ENCODE results near the gene ASPG.
A peak's percentile ranks its signal among the peaks of the same experiment; 100 is the strongest.

ASPG gene

DNA sequence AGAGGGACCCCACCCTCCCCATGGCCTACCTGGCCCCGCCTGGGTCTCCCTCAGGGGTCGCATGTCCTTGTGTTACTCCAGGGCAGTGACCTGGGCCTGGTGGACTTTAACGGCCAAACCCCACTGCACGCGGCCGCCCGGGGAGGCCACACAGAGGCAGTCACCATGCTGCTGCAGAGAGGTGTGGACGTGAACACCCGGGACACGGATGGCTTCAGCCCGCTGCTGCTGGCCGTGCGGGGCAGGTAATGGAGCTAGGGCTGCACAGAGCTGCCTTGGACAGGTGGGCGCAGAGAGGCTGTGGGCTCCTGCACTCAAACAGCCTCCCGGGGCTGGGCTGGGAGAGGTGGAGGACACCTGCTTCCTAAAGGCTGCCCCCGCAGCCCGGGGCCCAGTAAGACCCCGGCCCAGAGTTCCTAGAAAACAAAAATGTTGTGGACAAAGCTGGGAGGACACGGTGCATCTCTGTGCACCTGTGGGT lies 21.6 kb downstream of the ASPG start:
- DNase-seq = no peak

DNA sequence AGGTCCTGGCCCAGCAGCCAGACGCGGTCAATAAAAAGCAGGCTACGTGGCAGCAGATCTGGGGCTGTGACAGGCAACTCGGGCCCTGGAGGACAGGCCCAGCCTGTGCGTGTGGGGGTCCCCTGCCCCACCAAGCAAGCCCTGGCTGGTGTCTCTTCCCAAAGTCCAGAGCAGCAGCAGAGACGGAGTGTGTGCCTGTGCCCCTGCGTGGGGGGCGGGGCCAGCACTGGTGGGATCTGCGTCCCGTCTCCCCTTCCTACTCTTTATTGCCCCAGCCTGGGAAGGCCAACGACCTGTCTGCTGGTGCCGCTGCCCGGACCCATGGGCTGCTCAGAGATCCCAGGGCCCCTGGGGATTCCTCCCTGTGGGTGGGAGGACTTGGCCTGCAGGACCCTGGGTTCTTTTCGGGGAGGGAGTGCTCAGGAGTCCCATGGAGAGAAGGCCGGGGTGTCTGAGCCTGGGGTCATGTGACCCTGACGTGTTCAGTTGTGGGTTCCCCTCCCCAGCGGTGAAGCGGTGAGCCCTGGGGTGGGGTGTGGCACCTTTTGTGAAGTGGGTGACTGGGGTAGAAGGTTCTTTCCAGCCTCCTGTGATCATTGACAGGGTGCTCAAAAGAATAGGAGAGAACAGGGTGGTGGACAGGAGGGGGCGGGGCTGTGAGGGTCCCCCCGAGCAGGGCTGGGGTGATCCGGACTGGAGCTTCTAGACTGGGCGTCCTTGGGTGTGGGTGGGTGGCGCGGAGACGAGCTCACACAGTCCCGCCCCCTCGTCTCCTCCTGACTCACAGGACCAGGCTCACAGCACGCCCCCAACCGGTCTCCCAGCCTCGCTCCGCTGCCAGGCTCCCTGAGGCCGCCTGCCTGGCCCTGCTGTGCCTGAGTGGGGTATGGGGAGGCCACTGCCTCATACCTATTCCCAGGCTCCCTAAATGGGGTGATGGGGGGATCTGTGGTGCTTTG lies 22.4 kb downstream of the ASPG start:
- DNase-seq = no peak

DNA sequence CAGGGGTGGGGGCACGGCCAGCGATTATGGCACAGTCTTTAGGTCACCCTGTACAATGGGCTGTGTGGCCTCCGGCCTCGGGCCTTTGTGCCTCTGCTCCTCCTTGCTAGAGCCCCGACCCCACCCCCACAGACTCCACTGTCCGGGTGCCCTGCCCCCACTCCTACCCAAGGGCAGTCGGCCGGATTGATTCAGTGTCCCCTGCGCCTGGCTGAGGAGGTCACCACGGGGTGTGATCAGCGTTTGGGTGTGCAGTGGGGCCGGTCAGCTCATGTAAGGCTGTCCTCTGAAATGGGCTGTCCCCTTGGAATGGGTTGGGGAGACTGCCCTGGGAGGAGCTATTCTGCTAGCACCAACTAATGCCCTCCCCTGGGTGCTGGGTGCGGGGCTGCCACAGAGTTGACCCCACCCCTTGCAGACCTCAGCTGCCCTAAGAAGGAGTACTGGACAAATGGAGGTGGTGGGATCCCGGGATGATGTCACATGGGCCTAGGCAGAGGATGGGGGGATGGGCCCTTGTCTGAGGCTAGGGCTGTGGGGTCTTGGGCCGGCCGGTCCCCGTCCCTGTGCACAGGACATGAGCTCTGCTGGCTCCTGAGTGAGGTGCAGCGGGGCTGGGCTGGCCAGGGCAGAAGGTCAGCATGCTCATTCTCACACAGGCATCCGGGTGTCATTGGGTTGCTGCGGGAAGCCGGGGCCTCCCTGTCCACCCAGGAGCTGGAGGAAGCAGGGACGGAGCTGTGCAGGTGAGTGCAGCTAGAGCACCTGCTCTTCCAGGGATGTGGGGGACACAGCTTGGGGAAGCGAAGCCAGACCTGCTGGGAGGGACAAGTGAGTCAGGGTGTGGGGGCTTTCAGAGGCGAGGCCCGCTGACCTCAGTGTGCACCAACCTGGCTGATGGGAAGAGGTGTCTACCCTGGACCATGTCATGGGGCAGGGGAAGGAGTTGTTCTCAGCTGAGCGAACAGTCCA lies 23.4 kb downstream of the ASPG start:
- DNase-seq = no peak

DNA sequence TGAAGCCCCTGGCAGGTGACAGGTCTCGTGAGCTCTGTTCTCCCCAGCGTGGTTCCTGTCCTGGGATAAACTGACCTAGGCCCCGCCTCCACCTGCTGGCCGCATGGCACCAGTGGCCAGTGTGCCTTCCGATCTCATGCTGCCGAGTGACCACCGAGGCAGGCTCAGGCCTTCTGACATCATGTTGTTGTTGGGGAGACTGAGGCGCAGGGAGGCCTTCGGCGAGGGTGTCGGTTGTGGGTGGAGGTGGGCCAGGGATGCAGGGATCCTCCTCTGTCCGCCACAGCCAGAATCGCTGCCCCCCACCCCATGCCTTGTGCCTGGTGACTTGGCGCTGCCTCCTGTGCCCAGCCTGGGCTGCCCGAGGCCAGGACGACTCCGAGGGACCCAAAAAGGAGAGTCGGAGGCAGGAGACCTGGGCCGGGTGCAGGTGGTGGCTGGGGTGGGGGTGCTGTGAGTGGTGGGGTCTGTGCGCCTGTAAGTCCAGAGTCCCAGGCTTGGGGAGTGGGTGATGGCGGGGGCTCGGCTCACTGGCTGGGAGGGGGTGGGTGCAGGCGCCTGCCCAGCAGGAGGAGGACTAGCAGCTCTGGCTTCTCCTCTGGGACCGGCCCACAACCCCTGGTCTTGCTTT lies 24.3 kb downstream of the ASPG start:
- no peak for DNase-seq

DNA sequence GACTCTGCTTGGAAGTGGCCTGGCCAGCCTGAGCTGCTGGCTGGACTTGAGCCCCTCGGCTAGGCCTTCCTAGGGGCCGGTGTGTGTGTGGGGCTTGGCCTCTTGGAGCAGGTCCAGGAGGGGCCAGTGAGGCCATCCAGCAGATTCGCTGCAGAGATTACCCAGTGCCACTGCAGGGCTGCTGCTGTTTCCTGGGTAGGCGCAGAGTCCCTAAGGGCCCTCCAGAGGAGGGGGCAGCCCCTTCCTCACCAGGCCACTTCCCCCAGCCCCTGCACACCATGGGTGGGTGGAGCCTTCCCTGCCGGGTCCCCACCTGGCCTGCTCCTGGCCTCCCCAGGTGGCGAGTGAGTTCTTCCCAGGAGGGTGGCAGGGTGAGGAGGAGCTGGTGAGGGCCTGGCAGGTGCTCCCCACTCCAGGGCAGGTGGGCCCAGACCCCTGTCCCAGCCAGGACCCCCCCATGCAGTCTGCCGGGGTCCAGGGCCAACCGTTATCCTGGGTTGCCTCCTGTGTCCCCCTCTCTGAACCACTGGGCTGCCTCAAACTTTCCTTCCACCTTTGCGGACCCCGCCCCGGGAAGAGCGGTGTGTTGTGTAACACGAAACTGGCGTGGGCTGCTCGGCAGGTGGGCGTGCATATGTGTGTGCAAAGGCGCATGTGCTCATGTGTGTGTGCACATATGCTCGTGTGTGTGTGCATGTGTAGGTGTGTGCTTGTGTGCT lies 25.1 kb downstream of the ASPG start:
- DNase-seq = no peak

DNA sequence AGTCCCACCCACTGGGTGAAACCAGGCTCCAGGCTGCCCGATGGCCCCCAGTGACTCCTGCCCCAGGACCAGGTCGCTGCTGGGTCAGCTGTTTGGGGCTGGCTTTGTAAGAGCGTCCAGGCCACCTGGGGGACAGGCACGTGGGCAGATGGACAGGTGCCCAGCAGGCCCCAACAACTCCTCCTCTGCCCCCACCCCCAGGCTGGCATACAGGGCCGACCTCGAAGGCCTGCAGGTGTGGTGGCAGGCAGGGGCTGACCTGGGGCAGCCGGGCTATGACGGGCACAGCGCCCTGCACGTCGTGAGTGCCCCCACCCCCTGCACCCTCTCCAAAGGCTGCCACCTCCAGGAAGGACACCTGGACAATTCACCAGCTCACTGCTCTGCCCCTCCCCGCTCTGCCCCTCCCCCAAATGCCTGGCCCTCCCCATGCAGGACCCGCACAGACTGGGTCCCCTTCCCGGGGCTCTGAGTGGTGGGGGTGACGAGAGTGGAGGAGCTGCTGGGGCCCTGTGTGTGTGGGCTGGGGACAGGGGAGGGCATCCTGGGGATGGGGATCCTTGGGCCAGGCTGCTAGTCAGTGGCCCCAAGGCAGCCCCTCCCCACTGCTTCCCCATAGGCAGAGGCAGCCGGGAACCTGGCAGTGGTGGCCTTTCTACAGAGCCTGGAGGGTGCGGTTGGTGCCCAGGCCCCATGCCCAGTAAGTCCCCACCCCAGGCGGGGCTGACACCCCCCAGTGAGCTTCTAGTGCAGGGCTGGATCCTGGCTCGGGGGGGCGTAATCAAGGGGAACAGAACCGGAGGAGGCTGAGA lies 26.0 kb downstream of the ASPG start:
- DNase-seq = no peak

DNA sequence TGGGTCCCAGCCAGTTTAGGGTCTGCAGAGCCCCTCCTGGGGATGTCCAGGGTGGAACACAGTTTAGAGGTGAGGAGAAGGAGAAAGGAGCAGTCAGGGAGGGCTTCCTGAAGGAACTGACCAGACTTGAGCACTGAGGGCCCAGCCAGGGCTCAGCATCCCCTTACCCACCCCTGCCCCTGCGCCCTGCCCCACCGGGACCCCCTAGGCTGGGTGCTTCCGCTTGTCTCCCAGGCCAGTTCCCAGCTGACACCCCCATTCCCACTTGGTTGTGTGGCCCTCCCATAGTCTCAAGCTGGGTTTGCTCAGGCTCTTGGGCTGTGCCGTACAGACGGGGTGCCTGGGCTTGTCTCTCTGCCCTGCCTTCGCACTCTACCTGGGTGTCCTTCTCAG lies 26.6 kb downstream of the ASPG start:
- no peak for DNase-seq

DNA sequence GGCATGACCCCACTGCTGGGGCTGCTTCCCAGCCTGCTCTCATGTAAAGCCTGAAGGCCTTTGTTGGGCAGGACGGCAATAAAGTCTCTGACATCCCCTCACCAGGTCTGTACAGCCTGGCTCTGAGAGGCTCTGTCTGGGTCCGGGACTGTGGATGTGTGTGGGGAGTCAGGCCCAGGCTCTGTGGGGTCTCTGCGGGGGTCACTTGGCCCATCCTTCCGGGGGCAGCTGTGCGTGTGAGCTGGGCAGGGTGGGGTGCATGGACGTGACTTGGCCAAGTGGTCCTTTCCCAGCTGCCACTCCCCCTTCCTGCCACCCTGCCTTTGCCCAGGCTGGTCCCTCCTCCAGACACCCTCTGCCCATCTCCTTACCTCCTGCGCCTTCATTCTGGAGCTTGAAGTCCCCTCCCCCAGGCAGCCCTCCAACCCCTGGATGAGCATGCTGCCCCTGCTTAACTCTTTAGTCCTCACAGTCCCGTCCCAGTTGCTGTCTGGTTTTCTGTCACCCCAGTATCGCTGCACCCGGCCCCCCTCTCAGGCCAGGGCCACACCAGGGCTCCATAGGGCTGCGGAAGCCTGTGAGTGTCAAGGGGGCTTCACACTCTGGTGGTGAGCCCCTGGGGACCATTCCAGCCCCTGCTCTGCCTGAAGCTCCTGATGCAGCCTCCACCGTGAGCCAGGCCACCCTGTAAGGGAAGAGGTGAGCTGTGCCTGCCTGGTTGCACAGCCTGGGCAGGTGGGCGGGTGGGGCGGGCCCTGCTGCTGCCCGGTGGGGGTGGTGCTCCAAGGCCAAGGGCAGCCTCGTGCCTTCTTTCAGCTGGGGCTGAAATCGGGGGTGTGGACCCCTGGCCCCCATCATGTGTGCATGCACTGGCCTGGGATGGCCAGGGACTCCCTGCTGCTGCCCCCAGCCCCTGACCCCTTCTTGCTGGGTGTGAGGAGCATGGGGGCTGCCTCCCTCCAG lies 27.4 kb downstream of the ASPG start:
- DNase-seq = no peak

DNA sequence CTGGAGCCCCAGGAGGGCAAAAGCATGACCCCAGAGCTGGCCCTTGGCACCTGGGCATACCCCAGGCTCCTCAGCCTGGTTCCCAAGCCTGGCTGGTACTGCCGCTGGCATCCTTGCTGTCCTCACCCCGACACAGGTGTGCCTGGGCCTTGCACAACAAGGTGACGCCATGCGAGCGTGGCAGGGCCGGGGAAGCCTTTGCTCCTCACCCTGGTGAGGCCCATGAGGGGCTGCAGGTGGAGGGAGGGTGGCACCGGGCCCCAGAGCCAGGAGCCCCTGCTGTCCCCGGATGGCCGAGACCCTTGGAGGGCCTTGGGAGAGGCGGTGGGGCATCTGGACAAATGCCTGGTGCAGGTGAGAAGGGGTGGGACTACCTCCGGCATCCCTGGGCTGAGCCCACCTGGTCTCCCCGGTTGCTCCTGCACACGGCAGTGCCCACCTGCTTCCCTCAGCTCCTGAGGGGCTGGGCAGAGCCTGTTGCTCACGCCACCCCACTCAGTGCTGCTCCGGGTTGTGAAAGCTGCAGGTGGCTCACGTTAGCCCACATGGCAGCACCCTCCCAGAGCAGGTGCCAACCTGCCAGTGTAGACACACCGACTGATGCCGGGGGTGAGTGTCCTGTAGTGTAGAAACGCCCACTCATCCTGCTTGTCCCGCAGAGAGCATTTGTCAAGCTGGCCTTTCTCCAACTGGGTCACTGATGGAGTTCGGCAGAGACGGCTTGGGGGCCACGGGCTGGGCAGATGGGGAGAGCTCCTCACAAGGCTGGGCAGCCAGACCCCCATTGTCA lies 28.3 kb downstream of the ASPG start:
- no peak for DNase-seq

DNA sequence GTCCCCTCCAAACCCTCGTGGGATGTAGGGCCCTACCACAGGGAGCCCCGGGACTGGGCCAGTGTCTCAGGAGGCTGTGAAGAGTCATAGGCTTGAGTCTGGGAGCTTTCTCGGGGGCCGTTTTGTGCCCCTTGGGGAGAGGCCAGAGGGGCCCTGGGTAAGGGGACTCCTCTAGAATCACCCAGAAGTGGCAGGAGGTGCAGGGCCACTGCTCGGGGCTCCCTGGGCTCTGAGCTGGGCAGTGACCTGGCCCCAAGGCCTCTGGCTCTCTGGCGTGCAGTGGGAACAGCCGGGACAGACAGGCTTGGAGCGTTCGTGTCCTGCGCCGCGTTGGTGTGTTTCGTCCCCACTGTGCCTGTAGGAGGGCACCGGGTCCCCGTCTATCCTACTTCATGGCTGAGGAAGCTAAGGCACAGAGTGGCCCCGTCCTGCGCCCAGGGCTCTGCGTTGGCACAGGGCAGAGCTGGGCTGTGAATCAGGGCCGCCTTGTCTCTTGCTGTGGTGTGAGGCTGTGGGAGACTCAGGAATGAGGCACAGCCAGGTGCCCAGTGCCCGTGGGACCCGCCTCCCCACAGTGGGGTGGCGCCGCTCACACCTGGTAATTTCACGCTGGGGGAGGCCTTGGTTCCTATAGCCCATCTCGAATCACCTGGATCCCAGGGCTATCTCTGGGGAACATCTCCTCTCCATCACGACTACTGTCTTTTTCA lies 29.1 kb downstream of the ASPG start:
- no peak for DNase-seq

DNA sequence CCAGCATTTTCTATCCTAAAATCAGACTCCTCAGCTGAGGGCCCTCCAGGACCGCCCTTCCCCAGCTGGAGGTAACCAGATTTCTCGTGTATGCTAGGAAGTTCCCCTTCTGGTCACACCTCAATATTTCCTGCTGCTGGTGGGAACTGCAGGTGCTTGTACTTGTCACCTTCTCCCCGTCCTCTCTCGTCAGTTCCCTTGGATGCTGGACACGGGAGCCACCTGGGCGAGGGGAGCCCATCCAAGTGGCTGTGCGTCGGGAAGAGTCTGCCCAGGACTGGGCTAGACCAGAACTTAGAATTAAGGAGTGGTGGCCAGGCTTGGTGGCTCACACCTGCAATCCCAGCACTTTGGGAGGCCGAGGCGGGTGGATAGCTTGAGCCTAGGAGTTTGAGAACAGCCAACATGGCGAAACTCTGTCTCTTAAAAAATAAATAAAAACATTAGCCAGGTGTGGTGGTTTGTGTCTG lies 29.7 kb downstream of the ASPG start:
- no peak for DNase-seq

DNA sequence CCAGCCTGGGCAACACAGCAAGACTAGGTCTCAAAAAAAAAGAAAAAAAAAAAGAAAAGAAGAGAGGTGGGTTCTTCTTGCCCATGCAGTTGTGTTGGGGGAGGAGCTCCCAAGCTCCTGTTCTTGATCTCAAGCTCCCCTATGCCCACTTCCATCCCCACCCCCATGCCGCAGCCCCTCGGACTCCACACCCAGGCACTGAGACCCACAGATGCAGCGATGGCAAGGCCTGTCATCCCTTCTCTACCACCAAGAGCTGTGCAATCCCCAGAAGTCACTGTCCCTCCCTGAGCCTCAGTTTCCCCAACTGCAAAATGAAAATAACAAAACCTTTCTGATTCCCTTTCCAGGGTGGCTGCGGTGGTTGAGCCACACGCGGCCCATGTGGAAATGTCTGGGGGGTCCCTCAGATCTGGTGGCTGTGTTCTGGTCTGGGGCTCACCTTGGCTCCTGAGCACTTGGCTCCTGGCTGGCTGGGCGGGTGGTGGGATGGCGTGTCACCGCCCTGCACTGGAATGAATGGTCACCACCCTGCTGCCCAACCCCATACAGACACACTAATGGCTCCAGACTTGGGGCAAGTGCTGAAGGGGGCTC lies 30.3 kb downstream of the ASPG start:
- no peak for DNase-seq

DNA sequence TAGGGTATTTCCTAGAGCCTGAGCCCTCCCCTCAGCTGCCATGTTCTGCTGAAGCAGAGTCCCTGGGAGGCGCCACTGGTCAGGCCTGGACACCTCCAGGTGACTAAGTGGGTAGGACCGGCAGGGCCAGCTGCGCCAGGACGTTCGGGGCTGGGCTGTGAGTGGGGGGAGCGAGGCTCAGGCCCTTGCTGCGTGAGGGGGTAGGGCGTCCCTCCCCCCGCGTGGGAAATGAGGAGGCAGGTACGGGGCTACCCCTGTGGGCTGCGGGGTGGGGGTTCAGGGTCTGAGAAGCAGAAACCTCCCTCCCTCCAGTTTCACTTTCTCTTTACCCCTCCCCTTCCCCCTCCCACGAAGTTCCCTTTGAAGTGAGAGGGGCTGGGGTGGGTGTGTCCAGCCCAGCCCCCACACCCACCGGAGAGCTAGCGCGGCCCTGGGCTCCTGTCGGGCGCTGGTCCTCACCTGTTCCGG lies 30.8 kb downstream of the ASPG start:
- peak; percentile 1 for DNase-seq

DNA sequence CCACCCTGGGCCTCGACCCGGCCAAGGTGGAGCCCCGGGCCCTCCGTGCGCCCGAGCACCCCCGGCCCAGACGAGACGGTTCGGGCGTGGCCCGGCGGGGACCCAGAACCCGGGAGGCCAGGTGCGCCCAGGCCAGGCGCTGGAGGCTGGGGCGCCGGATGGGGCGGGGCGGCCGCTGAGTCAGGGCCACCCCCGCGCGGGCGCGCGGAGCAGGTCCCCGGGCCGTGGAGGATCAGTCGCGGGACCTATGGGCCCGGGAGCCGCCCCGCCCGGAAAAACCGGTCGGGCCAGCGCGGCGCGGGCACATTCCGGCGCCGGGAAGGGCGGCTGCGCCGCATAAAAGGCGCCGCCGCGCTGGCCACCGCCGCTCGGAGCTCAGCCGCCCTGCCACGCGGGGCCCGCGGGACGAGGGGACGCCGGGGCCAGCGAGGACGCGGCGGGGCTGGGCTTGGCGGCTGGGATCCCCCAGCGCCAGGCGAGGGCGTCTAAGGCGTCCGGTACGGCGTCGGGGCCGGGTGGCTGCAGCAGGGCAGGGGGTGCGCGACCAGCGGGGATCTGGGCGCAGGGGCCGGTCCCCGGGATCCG lies 31.3 kb downstream of the ASPG start:
- DNase-seq = peak; percentile 5

DNA sequence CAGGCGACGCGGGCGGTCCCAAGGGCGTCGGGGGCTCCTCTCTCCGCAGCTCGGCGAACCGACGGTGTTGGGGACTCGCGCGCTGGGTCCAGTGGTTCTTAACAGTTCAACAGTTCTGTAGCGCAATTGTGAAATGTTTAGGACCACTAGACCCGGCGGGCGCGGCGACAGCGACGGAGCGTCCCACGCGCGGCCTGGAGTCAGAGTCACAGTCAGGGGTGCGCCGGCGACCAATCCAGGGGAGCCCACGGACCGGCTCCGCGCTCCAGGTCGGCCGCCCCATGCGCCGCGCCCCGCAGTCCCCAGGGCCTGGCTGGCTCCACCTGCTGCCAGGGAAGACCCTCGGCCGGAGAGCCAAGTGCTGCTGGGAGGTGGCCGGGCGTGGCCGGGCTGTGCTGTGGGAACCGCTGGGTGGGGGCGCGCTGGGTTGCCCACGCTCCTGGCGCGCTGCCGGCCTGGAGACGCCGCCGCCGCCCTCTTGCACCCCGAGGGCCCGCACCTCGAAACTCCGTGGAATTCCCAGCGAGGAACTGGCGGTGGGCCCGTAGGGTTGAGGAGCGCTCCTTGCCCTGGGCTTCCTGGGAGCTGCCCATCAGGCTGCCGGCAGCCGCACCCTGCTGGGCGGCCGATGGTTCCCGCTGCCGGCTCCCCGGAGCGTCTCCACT lies 32.0 kb downstream of the ASPG start:
- DNase-seq = no peak

DNA sequence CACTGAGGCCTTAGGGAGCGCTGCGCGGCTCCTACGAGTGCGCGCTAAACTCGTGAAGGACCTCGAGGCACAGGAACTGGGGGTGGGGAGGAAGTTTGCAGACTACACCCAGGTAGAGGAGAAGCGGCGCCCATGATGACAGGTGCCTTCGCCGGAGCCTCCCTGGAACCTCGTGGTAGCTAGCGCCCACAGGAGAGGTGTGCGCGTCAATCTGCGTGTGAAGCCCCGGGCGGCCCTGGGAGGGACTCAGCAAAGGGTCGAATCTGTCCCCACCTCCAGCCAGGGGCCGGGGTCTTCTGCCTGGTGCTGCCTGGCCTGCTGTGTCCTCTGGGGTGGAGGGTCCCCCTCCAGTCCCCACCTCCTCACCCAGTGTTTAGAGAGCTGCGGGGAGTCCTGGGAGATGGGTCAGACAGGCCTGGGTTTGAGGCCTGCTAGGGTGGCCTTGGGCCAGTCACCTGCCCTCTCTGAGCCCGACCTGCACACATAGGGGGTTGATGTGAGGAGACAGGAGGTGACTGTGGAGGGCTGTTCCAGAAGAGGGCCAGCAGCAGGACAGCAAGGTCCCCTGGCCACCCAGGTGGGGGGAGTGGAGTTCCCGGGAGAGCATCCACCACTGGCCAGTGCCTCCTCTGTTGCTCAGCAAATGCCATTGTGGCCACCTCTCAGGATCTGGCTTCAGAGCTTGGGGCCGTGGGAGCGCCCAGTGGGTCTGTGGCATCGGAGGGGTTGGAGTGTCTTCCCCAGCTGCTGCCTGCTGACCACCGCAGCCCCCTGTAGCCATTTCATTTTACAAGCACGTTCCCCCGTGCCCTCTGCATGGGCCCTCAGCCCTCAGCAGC lies 32.7 kb downstream of the ASPG start:
- DNase-seq = no peak

Measured in CD4-positive, alpha-beta T cell treated with Interleukin-17A for 4 hours (primary cell).